Cortex of kidney (tissue), 1 donor: ENCODE data around the gene ZNF182.
"Not testable (repeated sequence)": the region's sequence is repeated elsewhere in the genome, so short reads cannot be mapped to it uniquely, and the experiment has no call there.

Experiments
- DNase-seq: peaks from one replicate; lab custom pipeline; 2025; lab: John Stamatoyannopoulos, UW

ZNF182 gene

DNA sequence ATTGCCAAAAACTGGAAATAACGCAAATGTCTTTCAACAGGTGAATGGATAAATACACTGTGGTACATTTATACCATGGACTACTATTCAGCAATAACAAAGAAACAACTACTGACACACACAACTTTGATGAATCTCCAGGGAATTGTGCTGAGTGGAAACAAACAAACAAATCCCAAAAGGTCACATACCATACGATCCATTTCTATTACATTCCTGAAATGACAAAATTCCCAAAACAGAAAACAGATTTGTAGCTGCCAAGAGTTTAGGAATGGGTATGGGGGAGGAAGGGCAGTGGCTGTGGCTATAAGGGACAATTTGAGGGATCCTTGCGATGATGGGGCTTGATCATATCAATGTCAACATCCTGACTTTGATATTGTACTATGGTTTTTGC is 2.5 kb downstream of the ZNF182 start:
- no peak for DNase-seq

DNA sequence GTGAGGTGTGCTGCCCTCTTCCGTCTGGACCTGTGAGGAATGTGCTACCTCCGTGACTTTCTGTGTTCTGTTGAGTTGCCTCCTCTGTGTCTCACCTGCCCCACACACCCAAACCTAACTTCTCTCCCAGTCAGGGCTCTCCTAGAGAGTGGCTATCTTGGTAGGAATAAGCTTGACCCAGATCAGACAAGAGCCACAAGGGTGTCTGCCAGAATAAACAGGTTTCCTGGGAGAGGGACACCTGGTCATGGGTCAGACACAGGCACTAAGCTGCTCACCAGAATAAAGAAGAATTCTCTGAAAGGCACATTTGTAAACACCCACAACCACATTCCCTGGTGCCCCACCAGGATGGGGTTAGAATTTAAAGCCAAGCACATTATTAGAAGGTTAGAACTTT is 11.1 kb downstream of the ZNF182 start:
- DNase-seq: no peak

DNA sequence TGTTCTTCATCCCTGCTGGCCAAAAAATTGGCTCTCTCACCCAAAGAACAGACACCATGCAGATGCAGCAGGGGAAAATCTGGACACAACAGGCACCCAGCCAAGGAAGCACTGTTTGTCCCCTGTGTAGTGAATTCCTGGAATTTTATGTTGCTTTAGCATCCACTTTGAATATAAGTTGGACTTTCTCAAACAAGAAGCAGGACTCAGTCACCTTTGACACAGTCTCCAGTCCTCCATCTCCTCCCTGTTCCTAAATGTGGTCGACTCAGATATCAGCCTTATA is 11.8 kb downstream of the ZNF182 start:
- DNase-seq: no peak

DNA sequence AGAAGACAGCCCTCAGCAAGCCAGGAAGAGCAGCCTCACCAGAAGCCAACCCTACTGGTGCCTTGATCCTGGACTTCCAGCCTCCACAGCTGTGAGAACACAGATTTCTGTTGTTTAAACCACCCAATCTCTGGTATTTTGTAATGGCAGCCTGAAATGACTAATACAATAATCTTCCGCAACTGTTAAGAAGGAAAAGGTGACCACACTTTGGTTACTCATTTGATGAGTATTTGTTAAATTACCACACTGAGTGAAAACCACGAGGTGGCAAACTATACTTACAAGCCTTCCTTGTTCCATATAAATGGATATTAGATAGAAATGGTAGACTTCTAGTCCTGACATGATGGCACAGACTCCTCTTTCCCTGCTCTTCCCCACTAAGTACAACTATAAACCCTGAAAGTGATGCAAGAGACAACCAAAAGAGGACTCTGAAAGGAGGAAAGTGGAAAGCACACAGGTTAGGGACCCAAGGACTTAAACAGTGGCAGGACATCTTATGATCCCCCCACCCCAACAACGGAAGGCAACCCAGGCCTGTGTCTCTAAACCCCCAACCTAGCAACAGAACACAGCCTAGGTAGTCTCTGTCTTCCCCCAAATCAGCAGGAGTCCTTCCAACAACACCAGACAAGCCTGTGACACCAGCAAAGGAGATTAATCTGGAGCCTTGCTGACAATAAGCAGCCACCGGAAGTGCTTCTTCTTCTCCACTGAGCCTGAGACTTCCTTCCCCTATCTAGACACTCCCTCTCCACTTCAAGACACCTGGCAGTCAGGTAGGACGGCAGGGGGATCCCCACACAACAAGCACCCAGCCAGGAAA is 12.3 kb downstream of the ZNF182 start:
- no peak for DNase-seq

DNA sequence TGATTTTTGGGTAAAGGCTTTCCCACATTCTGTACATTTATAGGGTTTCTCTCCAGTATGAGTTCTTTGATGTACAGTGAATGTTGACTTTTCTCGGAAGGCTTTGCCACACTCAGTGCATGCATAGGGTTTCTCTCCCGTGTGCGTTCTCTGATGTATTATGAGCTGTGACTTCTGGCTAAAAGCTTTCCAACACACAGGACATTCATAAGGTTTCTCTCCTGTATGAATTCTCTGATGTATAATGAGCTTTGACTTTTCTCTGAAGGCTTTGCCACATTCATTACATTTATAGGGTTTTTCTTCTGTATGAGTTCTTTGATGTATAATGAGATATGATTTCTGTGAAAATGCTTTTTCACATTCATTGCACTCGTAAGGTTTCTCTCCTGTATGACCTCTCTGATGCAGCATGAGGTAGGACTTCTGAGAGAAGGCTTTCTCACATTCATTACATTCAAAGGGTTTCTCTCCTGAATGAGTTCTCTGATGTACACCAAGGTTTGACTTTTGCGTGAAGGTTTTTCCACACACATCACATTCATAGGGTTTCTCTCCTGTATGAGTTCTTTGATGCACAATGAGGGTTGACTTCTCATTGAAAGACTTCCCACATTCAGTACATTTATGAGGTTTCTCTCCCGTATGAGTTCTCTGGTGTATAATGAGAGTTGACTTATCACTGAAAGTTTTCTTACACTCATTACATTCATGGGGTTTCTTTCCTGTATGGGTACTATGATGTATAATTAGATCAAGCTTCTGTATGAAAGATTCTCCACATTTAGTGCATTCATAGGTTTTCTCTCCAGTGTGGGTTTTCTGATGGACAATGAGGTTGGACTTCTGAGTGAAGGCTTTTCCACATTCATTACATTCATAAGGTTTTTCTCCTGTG is 27.3 kb downstream of the ZNF182 start:
- DNase-seq: no peak

DNA sequence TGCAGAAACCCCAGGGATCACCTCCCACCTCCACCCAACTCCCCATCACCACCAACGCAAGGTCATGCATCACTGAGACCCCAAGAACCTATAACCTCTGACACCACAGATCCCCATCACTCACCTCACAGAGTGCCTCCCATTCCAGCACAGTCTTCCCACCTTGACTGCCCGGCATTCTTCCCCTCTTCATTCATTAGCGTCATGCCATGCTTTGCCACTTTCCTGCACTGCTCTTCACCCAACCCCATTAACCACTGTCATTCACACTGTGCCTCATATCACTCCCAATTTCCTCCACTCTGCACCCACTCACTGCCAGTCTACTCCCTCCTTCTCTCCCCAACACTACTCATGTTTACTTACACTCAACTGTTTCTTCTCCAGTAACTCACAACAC is 30.6 kb downstream of the ZNF182 start:
- DNase-seq: no peak

DNA sequence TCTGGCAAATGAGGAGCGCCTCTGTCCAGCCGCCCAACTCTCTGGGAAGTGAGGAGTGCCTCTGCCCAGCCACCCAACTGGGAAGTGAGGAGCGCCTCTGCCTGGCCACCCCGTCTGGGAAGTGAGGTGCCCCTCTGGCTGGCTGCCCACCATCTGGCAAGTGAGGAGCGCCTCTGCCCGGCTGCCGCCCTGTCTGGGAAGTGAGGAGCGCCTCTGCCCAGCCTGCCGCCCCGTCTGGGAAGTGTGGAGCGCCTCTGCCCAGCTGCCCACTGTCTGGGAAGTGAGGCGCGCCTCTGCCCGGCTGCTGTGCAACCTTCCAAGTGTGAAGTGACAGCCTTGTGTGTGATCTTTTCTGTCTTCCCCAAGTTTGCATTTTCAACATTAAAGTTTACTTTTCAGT is 38.3 kb downstream of the ZNF182 start:
- DNase-seq: not testable (repeated sequence)

DNA sequence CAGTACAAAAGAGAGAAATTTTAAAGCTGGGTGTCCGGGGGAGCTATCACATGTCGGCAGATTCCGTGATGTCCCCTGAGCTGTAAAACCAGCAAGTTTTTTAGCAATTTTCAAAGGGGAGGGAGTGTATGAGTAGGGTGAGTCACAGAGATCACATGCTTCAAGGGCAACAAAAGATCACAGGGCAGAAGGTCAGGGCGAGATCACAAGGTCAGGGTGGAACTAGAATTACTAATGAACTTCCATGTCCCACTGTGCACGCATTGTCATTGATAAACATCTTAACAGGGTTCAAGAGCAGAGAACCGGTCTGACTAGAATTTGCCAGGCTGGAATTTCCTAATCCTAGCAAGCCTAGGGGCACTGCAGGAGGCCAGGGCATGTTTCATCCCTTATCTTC is 42.0 kb downstream of the ZNF182 start:
- DNase-seq: not testable (repeated sequence)

DNA sequence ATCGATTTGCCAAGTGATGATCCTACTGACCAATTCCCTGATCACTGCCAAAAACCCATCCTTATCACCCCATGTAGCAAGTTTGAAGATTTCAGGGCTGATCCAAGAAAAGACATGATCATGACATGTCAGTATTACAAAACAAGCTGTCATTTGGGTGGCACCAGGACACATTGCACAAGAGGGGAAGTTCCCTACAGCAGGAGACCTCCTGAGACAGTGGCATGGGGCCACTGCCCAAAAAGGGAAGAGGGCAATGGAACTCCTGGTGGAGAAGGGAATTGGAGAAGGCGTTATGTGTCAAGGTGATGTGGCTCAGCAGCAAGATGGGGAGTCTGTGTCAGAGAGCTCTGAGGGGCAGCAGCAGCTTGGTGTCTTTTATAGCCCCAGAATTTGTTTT is 43.4 kb downstream of the ZNF182 start:
- DNase-seq: no peak

DNA sequence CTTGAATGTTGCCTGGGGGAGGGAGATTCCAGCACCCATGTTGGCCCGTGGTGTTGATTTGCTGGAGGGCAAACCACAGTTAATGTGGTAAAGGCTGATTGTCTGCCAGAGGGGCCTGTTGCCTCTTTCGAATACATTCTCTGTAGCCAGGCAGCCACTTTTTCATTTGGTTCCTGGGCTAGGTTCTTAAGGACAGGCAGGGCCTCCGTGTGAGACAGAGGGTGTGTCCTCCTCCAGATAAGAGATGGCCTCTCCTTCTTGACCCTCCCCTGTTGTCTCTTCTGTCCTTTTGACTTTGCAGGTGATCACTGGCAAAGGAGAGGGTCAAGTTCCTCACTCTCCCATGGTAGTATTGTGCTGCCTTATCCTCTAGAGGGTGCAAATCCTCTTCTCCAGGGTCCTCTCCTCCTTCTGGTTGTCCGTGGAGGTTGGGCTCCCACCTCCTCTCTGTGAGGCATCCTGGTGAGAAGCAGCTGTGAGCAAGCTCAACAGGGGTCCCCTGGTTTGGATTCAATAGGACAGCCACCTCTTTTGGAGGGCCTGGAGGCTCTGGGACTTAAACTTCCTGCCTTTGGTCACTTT is 44.9 kb downstream of the ZNF182 start:
- DNase-seq: peak; percentile 3

DNA sequence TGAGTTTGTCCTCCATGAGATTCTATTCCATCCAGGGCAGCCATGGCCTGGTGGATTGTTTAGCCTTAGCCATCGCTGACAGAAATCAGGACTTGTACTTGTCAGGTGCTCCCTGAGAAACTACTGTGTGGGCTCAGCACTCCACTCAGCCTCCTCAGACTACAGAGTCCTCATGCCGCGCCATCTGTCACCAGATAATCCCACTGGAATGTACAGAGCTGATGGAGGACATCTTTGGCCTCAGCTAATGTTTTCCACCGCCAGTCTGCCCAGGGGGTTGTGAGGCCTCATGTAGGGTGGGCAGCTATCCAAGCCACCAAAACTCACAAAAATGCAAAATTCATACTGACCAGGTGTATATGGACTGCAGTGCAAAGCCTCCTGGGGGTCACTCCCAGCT is 45.6 kb downstream of the ZNF182 start:
- DNase-seq: not testable (repeated sequence)

DNA sequence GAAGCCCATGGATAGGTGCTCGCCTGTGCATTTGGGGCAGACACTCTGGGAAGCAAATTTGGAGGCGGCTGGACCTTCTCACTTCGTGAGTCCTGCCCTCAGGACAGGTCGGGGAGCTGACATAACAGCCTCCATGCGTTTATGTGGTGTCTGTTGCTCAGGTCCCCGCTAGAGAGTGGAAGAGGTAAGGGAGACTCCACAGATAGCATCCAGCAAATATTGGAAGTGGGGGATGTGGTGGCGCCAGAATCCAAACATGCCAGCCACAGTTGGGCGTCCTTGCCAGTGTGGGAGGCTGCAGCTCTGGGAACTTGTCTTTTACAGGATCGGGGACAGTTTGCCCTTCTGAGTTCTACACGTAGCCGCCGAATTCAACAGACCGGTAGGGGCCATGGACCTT is 47.8 kb downstream of the ZNF182 start:
- no peak for DNase-seq

DNA sequence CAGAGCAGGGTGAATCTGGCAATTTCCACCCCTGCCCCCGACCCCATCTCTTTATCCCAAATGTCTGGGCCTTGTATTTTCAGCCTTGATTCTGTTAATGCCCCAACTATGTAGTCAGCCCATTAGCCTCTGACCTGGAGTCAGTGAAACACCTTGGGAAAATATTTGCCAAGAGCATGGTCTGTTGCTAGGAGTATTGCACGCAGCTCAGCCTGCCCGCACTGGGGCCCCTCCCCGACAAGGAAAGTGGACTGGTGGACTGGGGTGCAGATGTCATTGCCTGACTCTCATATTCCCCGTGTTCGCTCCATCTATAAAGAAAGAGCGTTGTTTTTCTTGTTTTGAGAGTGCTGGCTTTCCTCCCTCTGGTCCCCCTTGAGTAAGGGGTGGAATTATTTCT is 48.5 kb downstream of the ZNF182 start:
- not testable (repeated sequence) for DNase-seq

DNA sequence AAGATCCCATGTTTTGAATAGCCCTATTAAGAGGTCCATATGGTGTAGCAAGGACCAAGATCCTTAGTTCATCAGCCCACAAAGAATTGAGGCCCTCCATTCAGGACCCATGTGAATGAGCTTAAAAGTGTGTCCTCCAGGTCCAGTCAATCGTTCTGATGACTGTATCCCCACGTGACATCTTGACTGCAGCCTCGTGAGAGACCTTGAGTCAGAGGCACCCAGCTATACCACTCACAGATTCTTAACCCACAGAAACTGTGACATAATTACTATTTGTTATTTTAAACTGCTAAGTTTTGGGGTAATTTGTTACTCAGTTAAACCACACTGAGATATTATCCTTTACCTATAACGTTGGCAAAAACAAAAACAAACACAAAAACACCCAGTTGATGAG is 62.4 kb downstream of the ZNF182 start:
- DNase-seq: no peak

DNA sequence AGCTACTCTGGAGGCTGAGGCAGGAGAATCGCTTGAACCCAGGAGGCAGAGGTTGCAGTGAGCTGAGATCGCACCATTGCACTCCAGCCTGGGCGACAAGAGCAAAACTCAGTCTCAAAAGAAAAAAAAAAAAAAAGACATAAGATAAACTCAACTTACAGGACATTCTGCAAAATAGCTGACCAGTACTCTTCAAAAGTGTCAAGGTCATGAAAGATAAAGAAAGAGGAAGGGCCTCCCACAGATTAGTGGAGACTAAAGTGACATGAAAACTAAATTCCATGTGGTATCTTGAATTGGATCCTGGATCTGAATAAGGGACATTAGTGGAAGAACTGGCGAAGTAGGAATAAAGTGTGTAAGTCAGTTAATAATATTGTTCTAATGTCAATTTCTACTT is 63.3 kb downstream of the ZNF182 start:
- no peak for DNase-seq

DNA sequence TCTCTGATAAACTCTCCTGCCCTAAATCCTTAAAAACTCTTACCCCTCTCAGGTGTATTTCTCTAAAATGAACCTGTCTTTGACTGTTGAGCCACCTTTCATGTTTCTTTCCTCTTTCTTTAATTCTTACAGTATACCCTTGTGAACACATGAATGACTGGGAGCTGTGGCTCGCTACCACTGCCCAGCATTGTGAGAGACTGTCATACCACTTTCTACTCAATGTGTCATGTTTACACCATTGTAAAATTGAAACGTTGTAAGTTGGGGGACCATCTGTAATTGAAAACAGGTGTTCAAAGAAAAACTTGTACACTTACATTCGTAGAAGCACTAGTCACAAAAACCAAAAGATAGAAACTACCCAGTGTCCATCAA is 66.9 kb downstream of the ZNF182 start:
- no peak for DNase-seq

DNA sequence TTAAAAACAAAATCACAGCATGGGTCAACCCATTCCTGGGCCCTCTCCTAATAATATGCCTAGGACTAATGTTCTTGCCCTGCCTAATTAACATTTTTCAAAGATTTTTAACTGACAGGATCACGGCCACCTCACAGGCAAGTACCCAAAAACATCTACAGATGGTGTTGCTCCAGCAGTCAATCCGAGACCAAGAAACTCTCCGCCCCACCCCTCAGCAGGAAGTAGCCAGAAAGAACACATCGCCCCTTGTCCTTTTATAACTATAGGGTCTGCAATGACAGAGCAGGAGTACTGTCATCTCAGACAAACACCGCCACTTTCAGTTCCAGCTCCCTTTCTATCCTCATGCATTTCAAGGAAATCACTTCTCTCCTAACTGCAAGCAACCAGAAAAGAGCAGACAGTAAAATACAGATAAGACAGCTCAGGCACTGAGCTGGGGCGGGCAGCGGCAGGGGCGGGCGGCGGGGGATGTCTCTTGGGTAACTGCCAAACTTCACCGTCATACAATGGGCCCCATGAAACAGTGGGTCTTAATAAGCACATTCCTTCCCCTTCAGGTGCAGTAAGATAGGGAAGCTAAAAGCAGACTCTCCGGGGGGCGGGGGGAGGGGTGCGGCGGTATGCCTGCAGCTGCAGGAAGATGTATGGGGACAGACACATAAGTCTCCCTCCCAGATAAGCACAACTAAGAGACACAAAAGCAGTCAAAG is 67.4 kb downstream of the ZNF182 start:
- no peak for DNase-seq

DNA sequence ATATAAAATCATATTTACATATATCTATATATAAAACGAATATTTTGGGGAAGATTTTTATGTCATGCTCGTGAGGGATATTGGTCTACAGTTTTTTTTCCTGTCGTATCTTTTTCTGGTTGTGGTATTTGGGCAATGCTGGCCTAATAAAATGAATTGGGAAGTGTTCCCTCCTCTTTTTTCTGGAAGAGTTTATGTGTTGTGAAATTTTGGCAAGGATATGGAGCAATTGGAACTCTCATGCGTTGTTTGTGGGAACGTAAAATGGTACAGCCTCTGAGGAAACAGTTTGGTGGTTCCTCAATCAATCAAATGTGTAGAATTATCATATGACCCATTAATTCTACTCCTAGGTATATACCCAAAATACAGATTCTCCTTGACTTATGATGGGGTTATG is 69.8 kb downstream of the ZNF182 start:
- no peak for DNase-seq

DNA sequence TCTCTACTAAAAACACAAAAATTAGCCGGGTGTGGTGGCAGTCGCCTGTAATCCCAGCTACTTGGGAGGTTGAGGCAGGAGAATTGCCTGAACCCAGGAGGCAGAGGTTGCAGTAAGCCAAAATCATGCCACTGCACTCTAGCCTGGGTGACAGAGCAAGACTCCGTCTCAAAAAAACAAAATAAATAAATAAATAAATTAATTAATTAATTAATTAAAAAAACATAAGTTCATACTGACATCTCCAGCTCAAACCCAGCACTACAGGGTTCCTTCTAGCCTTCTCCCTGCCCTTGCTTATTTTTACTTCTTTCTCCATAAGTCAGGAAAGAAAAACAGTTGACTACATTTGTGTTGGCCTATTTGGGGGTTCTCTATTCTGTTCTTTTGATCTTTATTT is 71.8 kb downstream of the ZNF182 start:
- DNase-seq: not testable (repeated sequence)

DNA sequence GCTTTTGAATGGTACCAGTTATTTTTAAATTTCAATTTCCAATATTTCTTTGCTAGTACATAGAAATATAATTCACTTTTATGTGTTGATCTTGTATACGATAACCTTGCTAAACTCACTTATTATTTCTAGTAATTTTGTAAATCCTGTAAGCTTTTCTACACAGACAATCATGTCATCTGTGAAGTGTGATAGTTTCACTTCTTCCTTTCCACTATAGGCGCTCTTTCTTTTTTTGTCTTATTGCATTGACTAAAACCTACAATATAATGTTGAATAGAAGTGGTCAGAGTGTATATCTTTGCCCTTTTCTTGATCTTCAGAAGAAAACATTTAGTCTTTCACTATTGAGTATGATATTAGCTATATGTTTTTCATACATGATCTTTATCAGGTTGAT is 76.6 kb downstream of the ZNF182 start:
- no peak for DNase-seq
